ENCODE measurements around the gene HSF5.

Gene HSF5

GRCh38 chr17:58411408-58411894 is 76.8 kb downstream of the HSF5 start:
- DNase-seq (ENCODE audit: extremely low read depth, insufficient read length), result no peak
- H3K36me3 ChIP-seq (ENCODE audit: control insufficient read depth, insufficient read depth, low read length), result no peaks in the 10 kb centered on the region
- no peaks in the 10 kb centered on the region for H3K27me3 ChIP-seq (replicated peaks; ENCODE audit: control insufficient read depth, insufficient read depth, low read length)
- H3K4me3 ChIP-seq (replicated peaks; ENCODE audit: low read depth, low read length), result no peak overlapping the region
- TF ChIP-seq CTCF (IDR thresholded peaks at IDR 0.05; ENCODE audit: insufficient read depth, low read length, poor library complexity, severe bottlenecking), result no peak

DNA sequence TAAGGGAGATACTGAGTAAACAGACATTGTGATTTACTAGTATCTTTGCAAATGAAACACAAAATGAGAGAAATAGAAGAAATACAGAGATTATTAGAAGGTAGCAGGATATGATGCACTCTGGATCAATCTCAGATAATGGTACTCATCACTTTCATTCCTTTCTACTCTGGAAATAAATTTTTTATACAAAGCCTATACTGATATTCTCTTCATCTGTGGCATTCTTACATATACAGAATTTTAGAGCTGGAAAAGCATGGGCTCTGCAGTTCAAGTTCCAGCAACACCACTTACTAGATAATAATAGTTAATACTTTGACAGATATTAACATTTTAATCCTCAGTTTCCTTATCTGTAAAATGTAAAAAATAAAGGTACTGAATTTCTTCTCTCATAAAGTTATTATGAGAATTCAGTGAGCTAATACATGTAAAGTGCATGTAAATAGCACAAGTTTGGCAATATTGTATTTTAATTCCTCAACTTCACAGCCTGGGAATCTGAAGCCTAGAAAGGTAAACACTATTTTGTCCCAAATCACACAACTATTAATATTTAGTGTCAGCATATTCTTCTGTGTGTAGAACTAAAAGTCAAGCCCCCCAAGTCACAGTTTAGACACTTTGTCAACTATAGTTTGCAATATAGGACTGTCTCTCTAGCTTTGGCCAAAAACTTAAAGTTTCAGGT is 77.3 kb downstream of the HSF5 start:
- H3K27me3 ChIP-seq (replicated peaks; ENCODE audit: control insufficient read depth, insufficient read depth, low read length), result no peaks in the 10 kb centered on the region
- no peaks in the 10 kb centered on the region for H3K36me3 ChIP-seq (ENCODE audit: control insufficient read depth, insufficient read depth, low read length)
- no peak overlapping the region for H3K4me3 ChIP-seq (replicated peaks; ENCODE audit: low read depth, low read length)
- DNase-seq (ENCODE audit: extremely low read depth, insufficient read length), result no peak
- TF ChIP-seq CTCF (IDR thresholded peaks at IDR 0.05; ENCODE audit: insufficient read depth, low read length, poor library complexity, severe bottlenecking), result no peak

DNA sequence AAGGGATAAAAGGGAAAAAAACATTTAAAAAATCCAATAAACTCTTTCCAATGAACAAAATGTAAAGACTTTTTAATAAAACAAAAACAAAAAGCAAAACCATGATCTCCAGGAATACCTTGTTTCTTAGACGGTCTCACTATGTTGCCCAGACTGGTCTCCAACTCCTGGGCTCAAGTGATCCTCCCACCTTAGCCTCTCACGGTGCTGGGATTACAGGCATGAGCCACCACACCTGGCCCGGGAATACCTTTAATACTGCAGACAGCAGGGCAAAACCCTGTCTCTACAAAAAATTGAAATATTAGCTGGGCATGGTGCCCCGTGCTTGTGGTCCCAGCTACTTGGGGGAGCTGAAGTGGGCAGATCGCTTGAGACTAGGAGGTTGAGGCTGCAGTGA is 78.8 kb downstream of the HSF5 start:
- TF ChIP-seq CTCF (IDR thresholded peaks at IDR 0.05; ENCODE audit: insufficient read depth, low read length, poor library complexity, severe bottlenecking), result no peak
- Histone ChIP-seq H3K27me3 (replicated peaks; ENCODE audit: control insufficient read depth, insufficient read depth, low read length) (no peaks in the 10 kb centered on the region), H3K36me3 (ENCODE audit: control insufficient read depth, insufficient read depth, low read length) (no peaks in the 10 kb centered on the region), H3K4me3 (replicated peaks; ENCODE audit: low read depth, low read length) (no peak overlapping the region)
- no peak for DNase-seq (ENCODE audit: extremely low read depth, insufficient read length)

DNA sequence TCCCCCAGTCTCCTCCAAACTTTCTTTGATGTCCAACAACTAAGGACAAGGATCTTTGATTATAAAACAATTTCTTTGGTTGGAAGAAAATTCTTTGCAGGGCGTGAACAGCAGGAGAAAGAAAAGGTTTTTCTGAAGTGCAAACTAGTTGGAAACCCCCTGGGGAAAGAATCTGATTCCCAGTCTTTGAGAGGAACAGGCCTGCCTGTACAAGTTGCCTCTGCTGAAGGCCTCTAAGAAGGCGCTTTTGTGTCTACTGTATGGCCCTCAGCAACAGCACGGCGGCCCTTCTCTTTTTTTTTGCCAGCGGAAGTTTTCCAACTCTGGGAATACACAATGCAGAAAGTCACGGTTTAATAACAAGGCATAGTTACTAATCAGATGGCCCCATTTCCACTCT is 84.9 kb downstream of the HSF5 start:
- TF ChIP-seq CTCF (IDR thresholded peaks at IDR 0.05; ENCODE audit: insufficient read depth, low read length, poor library complexity, severe bottlenecking), result no peak
- H3K36me3 ChIP-seq (ENCODE audit: control insufficient read depth, insufficient read depth, low read length), result no peaks in the 10 kb centered on the region
- H3K4me3 ChIP-seq (replicated peaks; ENCODE audit: low read depth, low read length), result no peak overlapping the region
- DNase-seq (ENCODE audit: extremely low read depth, insufficient read length), result no peak
- H3K27me3 ChIP-seq (replicated peaks; ENCODE audit: control insufficient read depth, insufficient read depth, low read length), result no peaks in the 10 kb centered on the region

GRCh38 chr17:58402679-58403078 is 85.5 kb downstream of the HSF5 start:
- no peak for DNase-seq (ENCODE audit: extremely low read depth, insufficient read length)
- Histone ChIP-seq H3K4me3 (replicated peaks; ENCODE audit: low read depth, low read length) (no peak overlapping the region), H3K36me3 (ENCODE audit: control insufficient read depth, insufficient read depth, low read length) (no peaks in the 10 kb centered on the region), H3K27me3 (replicated peaks; ENCODE audit: control insufficient read depth, insufficient read depth, low read length) (no peaks in the 10 kb centered on the region)
- TF ChIP-seq CTCF (IDR thresholded peaks at IDR 0.05; ENCODE audit: insufficient read depth, low read length, poor library complexity, severe bottlenecking), result no peak

- Histone ChIP-seq H3K36me3 (ENCODE audit: control insufficient read depth, insufficient read depth, low read length) (no peaks in the 10 kb centered on the region), H3K27me3 (replicated peaks; ENCODE audit: control insufficient read depth, insufficient read depth, low read length) (no peaks in the 10 kb centered on the region), H3K4me3 (replicated peaks; ENCODE audit: low read depth, low read length) (no peak overlapping the region)
- TF ChIP-seq CTCF (IDR thresholded peaks at IDR 0.05; ENCODE audit: insufficient read depth, low read length, poor library complexity, severe bottlenecking), result no peak
- DNase-seq (ENCODE audit: extremely low read depth, insufficient read length), result no peak
These were observed 86.2 kb downstream of the HSF5 start for GRCh38 chr17:58402047-58402446.

Data from GM06990 (cell line).